K562 (cell line): Measurements from ENCODE around the gene TNFSF9. TPM values are rescaled to one million over a fixed set of nuclear protein-coding genes. Genes with fewer than 3 reads are reported as not detected.

Experiments
- CCNT2 ChIP-seq: IDR thresholded peaks from 2 replicates; pipeline ENCODE4 v1.6.1; 2011; ENCODE audit warnings: borderline replicate concordance, low read depth, mild to moderate bottlenecking, moderate library complexity, mixed read lengths, low read length; ENCODE audit not compliant: insufficient read length; ENCODE audit errors: extremely low read depth
- CHD7 ChIP-seq: fragments of 200-600 bp; sonication (generic); IDR thresholded peaks from one replicate; pipeline ENCODE4 v1.6.1; 2012; ENCODE audit warnings: mild to moderate bottlenecking, low read depth, low read length, inconsistent platforms
- FOXJ3 ChIP-seq: sonication (generic); formaldehyde crosslinking; IDR thresholded peaks from 2 replicates; pipeline ENCODE4 v1.4.0; 2020; ENCODE audit warnings: mild to moderate bottlenecking, missing genetic modification reagents
- ZNF263 ChIP-seq: sonication (generic); formaldehyde crosslinking; IDR thresholded peaks from 2 replicates; pipeline ENCODE4 v1.8.0; 2022; ENCODE audit warnings: mild to moderate bottlenecking, missing genetic modification reagents, borderline replicate concordance
- polyA plus RNA-seq, 8 experiments: library from polyadenylated mRNA; depleted of rRNA in 4 of 8; stranded (reverse) in 5 of 8; unstranded in 3 of 8; fragments of >200 nt; fragmentation: Nextera tagmentation in 2 of 8; fragmentation: Illumina TruSeq in 1 of 8; extraction: Ambion mirVana in 2 of 8; extraction: Trizol in 1 of 8; gene quantifications; 2 replicates each; pipeline versions ENCODE4 v1.2.1 to v1.2.3, GENCODE V29; 2011 to 2014; ENCODE audit warnings: inconsistent platforms in 1 of 8, missing spikeins in 1 of 8
- total RNA-seq, 7 experiments: library from RNA; depleted of rRNA in 6 of 7; stranded (reverse); fragments of >200 nt in 6 of 7; fragmentation: Illumina TruSeq in 2 of 7; extraction: Trizol in 2 of 7; gene quantifications; 2 replicates each; pipeline versions ENCODE4 v1.2.1 to v1.2.3, GENCODE V29; 2011 to 2021; ENCODE audit warnings: low replicate concordance in 1 of 7
- TF ChIP-seq, protein P1 (sequence below): fragments of 450-650 bp; IDR thresholded peaks from one replicate; pipeline ENCODE4 v1.6.1; 2018; ENCODE audit warnings: mild to moderate bottlenecking, moderate library complexity; ENCODE audit not compliant: partially characterized antibody
- TF ChIP-seq, protein P2 (sequence below): fragments of 450-650 bp; formaldehyde crosslinking; IDR thresholded peaks from 2 replicates; pipeline ENCODE4 v1.4.0; 2020; ENCODE audit warnings: mild to moderate bottlenecking, moderate library complexity
- TF ChIP-seq, protein P3 (sequence below): fragments of 250-450 bp; sonication (Bioruptor Pico); IDR thresholded peaks from 2 replicates; pipeline ENCODE4 v1.4.0; 2020
- TF ChIP-seq, protein P4 (sequence below): fragments of 450-650 bp; IDR thresholded peaks from 2 replicates; pipeline ENCODE4 v1.6.1; 2014; ENCODE audit warnings: low read depth, mild to moderate bottlenecking, moderate library complexity, borderline replicate concordance

The TNFSF9 gene
- total and polyA plus RNA-seq, 9 of the 15 experiments (the other 6 are each of a cell fraction or from before 2014, with no cell fraction given), result 1.4 to 17.9 (median 6.5) TPM

- TF ChIP-seq CHD7 (no peak), ZNF263 (CRISPR knock-in tag) (peak; percentile 47; the same call in 1 of the 2 replicates), CCNT2 (peak; percentile 90), FOXJ3 (CRISPR knock-in tag) (no peak)
- TF ChIP-seq, protein P1, sequence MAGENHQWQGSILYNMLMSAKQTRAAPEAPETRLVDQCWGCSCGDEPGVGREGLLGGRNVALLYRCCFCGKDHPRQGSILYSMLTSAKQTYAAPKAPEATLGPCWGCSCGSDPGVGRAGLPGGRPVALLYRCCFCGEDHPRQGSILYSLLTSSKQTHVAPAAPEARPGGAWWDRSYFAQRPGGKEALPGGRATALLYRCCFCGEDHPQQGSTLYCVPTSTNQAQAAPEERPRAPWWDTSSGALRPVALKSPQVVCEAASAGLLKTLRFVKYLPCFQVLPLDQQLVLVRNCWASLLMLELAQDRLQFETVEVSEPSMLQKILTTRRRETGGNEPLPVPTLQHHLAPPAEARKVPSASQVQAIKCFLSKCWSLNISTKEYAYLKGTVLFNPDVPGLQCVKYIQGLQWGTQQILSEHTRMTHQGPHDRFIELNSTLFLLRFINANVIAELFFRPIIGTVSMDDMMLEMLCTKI, result no peak
- TF ChIP-seq, protein P2, sequence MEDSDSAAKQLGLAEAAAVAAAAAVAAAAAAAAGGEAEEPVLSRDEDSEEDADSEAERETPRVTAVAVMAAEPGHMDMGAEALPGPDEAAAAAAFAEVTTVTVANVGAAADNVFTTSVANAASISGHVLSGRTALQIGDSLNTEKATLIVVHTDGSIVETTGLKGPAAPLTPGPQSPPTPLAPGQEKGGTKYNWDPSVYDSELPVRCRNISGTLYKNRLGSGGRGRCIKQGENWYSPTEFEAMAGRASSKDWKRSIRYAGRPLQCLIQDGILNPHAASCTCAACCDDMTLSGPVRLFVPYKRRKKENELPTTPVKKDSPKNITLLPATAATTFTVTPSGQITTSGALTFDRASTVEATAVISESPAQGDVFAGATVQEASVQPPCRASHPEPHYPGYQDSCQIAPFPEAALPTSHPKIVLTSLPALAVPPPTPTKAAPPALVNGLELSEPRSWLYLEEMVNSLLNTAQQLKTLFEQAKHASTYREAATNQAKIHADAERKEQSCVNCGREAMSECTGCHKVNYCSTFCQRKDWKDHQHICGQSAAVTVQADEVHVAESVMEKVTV (CRISPR knock-in tag), result no peak
- TF ChIP-seq, protein P3, sequence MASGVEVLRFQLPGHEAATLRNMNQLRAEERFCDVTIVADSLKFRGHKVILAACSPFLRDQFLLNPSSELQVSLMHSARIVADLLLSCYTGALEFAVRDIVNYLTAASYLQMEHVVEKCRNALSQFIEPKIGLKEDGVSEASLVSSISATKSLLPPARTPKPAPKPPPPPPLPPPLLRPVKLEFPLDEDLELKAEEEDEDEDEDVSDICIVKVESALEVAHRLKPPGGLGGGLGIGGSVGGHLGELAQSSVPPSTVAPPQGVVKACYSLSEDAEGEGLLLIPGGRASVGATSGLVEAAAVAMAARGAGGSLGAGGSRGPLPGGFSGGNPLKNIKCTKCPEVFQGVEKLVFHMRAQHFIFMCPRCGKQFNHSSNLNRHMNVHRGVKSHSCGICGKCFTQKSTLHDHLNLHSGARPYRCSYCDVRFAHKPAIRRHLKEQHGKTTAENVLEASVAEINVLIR (CRISPR knock-in tag), result no peak
- TF ChIP-seq, protein P4, sequence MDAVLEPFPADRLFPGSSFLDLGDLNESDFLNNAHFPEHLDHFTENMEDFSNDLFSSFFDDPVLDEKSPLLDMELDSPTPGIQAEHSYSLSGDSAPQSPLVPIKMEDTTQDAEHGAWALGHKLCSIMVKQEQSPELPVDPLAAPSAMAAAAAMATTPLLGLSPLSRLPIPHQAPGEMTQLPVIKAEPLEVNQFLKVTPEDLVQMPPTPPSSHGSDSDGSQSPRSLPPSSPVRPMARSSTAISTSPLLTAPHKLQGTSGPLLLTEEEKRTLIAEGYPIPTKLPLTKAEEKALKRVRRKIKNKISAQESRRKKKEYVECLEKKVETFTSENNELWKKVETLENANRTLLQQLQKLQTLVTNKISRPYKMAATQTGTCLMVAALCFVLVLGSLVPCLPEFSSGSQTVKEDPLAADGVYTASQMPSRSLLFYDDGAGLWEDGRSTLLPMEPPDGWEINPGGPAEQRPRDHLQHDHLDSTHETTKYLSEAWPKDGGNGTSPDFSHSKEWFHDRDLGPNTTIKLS, result no peak; the same call in 1 of the 2 replicates
These were observed at the start of gene TNFSF9 (continued) for GRCh38 chr19:6530386-6531162.
